Measurements from ENCODE around the gene PRKAG2. TPM values are rescaled to one million over a fixed set of nuclear protein-coding genes. Genes with fewer than 3 reads are reported as not detected.

Gene PRKAG2
- total RNA-seq, 1 donor from 2014 or later, result 120 TPM

DNA sequence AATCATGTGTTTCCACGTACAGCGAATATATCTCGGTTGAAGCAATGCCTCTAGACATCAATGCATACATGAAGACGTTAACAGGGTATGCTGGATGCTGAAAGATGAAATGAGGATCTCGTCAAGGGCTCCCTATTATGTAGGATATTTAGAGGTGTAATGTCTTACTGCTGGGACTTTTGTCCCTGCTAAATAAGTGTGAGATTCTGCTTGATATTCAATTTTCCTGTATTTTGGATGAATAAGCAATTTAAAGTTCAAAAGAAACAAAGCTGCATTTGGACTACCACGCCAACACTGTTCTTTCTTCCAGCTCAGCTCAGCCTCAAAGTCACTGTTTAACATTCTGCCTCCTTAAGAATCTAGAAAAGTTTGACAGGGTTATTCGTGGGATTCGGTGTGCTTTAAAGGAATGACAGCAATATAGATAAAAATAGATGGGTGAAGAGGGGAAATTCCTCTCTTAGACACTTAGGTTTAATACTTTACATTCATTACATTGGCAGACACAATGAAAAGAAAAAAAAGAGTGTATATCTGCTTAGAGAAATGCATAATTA lies 247.1 kb downstream of the PRKAG2 start:
- intact Hi-C loops (cut with DNase I), result loop anchor here (5.0 kb wide), 2 partner anchors 58 to 128 kb away; no protein-coding TSS in a partner anchor
- DNase-seq (no peak), ATAC-seq (ENCODE audit: poor library complexity) (no peak)

DNA sequence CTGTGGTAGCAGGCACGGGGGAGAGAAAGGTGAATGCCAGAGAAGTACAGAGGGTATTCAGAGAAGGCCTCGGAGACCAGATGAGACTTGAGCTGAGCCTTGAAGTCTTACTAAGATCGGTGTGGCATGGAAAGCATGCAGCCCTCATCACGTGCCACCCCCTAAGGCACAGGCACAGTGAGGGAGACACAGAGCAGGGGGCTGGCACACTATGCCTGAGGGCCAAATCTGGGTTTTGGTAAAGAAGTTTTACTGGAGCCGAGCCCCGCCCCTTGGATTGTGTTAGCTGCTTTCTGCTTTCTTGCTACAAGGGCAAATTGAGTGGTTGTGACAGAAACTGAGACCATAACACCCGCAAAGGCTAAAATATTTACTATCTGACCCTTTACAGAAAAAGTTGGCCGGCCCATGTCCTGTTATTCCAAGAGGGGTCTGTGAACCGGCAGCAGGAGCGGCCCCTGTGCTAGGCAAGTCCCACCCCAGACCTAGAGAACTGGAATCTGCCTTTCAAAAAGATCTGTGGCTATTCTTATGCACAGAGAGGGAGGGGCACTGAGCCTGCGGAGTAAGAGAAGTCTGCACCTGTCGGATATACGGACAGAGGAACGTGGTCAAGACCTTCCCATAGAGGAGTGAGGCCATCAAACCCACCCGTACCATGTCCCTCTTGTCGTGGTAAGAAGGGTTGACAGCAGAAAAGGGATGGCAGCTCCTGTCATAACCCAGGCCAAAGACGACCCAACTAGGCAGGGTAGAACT lies 247.9 kb downstream of the PRKAG2 start:
- ATAC-seq (ENCODE audit: poor library complexity) (no peak), DNase-seq (no peak)
- intact Hi-C loops (cut with DNase I), result loop anchor here (5.0 kb wide), 1 partner anchor 128 kb away; no protein-coding TSS in a partner anchor

DNA sequence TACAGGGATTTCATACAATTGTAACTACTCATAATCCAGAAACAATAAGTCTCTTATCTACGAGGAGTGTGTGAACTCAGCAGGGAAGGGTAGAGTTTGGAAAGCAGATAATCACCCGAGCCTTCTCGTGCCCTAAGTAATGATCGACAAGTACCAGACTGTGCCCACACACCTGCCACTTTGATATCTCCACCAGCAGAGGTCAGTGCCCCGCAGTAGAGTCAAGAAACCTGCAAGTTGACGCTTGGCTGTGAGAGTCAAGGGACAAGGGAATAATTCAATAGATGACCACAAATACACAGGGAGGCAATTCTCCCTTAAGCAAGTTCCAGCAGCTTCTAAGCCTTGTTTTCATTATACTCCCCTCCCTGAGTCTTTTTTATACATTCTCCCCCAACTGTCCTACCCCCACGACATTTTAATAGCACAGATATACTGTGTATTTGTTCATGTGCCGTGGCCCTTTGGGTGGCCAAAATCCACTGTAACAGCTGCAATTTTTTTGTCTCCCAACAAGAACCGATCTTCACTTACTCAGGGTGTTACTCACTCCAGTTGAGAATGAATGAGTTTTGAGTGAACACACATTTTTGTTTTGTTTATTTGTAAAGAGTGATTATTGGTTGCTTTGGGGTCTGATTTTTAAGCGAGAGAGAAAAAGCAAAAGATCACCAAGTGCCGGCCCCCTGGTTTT lies 250.3 kb downstream of the PRKAG2 start:
- intact Hi-C loops (cut with DNase I), result loop anchor here (5.0 kb wide), 1 partner anchor 131 kb away; no protein-coding TSS in a partner anchor
- DNase-seq (no peak), ATAC-seq (ENCODE audit: poor library complexity) (peak; percentile 67)

DNA sequence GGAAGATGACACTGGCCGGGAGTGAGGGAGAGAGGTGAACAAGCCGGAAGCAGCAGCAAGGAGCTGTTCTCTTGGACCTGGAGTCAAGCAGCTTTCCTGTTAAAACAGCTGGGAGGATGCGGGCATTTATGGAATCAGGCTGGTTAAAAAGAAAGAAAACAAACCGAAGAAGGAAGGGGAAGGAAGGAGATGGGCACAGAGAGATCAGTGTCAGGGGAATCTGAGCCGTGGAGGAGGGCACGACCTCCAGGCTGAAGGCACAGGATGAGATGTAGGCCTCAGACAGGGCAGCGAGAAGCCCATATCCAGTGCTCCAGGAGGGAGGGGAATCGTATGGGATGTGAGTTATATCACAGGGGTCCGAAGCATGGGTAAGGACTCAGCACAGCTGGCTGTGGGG lies 251.3 kb downstream of the PRKAG2 start:
- no peak for DNase-seq
- intact Hi-C loops (cut with DNase I), result loop anchor here (5.0 kb wide), 1 partner anchor 132 kb away; no protein-coding TSS in a partner anchor
- no peak for ATAC-seq (ENCODE audit: poor library complexity)

DNA sequence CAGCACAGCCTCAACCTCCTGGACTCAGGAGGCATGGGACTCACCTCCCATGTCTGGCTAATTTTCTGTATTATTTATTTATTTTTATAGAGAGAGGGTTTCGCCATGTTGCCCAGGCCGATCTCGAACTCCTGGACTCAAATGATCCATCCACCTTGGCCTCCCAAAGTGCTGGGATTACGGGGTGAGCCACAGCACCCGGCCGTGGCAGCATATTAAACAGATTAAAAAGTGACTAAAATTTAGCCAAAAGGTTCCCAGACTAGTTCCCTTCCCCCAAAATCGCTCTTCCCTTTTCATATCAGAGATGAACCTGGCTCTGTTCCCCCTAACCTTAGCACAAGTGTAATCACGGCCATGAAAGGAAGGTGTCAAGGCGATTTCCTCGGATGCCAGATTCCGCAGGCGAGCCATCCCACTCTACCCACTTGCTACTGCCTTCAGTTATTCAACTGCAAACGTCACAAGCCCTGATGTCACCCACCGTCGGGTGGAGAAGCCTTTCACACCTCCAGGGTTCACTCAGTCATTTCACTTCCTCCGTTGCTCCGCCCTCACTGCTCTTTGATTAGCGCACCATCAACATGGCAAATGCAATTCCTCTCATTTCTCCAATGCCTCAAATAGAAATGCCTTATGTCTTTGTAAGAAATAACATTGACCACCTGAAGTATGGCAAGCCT lies 252.5 kb downstream of the PRKAG2 start:
- ATAC-seq (ENCODE audit: poor library complexity), result no peak
- intact Hi-C loops (cut with DNase I), result no loop called here
- no peak for DNase-seq

DNA sequence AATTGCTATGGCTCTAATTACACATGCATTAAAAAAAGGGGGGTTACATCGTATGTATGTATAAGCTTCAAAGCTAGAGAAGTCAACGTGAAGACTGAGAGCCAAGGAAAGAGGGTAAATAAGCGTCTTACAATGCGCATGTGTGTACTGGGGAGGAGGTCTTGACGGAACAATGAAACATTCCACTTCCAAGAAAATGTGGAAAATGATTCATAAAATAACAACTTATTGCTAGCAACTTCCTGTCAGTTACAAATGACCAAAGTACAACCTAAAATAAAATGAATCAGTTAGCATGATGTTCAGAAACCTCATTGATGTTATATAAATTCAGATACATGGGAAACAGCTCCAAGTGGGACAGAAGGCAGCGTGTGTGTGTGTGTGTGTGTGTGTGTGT lies 253.1 kb downstream of the PRKAG2 start:
- DNase-seq, result no peak

DNA sequence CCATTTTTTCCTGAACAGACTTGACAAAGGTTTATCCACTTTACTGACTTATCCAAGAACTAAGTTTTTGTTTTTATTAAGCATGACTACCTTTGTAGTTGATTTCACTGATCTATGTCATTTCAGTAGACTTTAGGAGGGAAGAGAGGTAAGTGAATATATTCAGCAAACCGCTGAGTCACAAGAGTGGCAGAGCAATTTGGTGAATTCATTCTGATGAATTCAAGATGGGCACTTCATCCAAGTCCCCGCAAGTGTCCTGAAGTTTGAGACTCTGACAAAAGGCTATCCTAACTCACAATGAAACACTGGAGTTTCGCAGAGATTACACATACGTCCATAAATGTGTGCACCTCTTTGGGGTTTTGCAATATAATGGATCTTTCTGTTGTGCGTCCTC lies 255.0 kb downstream of the PRKAG2 start:
- intact Hi-C loops (cut with DNase I), result no loop called here
- ATAC-seq (ENCODE audit: poor library complexity) (no peak), DNase-seq (no peak)

More for the DNA sequence above, 253.1 kb downstream of the PRKAG2 start:
- intact Hi-C loops (cut with DNase I), result no loop called here
- ATAC-seq (ENCODE audit: poor library complexity), result no peak

DNA sequence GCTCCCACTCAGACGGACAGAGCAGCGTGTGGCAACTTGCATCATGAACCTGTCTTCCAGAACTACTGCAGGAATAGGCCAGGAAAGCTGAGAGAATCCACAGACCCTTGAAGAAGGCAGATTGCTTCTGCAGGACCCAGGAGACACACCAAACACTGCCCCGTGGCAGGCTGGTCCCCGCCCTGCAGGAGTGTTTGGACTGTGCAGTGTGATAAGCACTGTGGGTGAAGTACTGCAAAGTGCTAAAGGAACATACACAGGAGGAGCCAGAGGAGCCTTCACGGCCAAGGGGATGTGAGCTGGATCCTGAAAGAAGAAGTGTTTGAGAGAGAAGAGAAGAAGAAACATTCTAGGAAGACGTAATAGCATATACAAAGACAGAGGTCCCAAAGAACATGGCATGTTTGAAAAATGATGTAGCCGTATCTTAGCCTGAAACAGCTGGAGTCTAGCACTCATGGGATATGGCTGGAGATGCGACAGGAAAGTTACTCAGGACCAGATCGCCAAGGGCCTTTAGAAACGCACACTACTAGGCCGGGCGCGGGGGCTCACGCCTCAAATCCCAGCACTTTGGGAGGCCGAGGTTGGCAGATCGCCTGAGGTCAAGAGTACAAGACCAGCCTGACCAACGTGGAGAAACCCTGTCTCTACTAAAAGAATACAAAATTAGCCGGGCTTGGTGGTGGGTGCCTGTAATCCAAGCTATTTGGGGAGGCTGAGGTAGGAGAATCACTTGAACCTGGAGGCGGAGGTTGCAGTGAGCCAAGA lies 260.3 kb downstream of the PRKAG2 start:
- no peak for DNase-seq
- intact Hi-C loops (cut with DNase I), result no loop called here
- ATAC-seq (ENCODE audit: poor library complexity), result peak; percentile 58

DNA sequence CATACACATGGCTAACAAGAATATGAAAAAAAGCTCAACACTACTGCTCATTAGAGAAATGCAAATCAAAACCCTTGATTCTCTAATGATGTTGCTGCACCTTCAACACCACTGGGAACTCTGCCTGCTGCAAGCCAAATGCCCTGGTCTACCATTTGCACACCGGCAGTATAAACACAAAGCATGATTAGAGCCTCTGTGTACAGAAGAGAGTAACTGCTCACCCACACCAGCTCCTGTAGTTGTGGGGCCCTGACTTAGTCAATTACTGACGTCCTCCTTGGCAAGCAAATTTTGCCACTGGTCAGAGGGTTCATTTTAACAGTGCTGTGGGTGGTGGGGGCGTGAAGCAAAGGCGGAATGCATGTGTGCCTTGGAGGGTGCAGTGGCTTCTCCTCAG lies 261.1 kb downstream of the PRKAG2 start:
- DNase-seq (no peak), ATAC-seq (ENCODE audit: poor library complexity) (no peak)
- intact Hi-C loops (cut with DNase I), result no loop called here

DNA sequence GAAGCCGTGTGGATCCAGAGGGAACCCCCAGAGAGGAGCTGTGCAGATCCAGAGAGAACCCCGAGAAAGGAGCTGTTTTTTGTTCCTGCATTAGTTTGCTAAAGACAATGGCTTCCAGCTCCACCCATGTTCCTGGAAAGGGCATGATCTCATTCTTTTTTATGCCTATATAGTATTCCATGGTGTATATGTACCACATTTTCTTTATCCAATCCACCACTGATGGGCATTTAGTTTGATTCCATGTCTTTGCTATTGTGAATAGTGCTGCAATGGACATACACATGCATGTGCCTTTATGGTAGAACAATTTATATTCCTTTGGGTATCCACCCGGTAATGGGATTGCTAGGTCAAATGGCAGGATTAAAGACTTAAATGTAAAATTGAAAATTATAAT lies 261.9 kb downstream of the PRKAG2 start:
- intact Hi-C loops (cut with DNase I), result no loop called here
- ATAC-seq (ENCODE audit: poor library complexity), result no peak
- DNase-seq, result no peak

DNA sequence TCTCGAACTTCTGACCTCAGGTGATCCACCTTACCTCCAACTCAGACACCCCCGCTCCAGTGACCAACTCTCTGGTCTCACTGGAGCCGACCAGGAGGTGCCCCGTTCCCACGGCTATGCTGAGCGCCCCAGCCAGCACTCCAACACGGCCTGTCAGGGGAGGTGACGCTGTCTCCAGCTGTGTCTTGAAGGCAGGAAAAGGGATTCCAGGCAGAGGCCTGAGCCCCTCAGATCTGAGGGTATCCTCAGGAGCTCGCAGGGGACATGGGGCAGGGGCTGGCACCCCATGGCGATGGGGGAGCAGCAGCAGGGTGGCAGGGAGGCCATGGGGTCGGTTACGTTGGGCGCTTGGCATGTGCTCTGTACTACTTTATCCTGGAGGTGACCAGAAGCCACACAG lies 262.9 kb downstream of the PRKAG2 start:
- no peak for DNase-seq
- no peak for ATAC-seq (ENCODE audit: poor library complexity)
- intact Hi-C loops (cut with DNase I), result no loop called here

DNA sequence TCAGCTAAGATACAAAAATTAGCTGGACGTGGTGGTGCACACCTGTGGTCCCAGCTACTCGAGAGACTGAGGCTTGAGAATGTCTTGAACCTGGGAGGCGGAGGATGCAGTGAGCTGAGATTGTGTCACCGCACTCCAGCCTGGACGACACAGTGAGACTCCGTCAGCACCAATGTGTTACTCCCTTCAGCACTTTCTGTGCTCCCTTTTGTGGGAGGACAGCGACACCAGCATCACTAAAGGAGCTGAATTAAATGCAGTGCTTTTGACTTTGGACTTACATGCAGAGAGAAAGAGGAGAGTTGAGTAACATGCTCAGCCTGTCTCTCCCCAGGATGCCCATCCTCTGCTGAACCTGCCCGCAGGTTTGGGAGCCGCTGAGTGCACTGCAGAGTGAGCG lies 265.0 kb downstream of the PRKAG2 start:
- no peak for DNase-seq
- intact Hi-C loops (cut with DNase I), result no loop called here
- no peak for ATAC-seq (ENCODE audit: poor library complexity)

DNA sequence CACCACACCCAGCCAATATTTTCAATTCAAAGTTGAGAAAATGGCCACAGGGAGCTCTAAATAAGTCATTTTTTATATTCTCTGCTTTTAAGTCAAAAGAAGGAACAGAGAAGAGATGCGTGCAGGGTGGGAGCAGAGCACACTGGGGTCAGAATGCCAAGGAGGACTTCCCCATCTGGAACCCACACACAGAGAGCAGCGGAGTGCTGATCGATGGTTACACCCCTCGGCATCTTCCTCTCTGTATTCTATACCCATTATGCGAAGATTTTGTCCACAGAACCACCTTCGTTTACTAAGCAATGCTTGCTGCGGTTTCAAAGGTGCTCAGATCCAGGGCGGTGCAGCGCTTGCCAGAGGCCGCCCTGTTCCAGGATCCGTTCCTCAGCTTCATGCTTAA lies 265.9 kb downstream of the PRKAG2 start:
- ATAC-seq (ENCODE audit: poor library complexity) (no peak), DNase-seq (no peak)
- intact Hi-C loops (cut with DNase I), result no loop called here

DNA sequence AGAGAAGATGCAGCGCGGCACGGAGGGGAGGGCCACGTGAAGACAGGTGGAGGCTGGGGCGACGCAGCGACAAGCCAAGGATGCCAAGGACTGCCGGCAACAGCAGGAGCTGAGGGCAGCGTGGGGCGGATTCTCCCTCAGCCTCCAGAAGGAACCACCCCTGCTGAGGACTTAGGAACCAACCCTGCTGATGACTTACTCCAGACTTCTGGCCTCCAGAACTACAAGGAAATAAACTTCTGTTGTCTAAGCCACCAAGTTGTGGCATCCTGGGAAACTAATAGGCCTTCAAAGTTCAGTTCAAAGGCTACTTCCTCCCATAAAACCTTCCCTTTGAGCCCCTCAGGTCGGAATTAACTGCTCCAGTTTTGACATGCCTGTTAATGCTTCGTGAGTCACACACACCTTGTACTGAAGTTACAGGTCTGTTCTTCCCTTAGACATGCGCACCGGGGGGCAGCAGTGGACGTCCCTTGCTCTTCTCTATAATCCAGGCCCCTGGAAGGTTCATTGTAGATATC lies 268.8 kb downstream of the PRKAG2 start:
- intact Hi-C loops (cut with DNase I), result no loop called here
- ATAC-seq (ENCODE audit: poor library complexity), result peak; percentile 13

DNA sequence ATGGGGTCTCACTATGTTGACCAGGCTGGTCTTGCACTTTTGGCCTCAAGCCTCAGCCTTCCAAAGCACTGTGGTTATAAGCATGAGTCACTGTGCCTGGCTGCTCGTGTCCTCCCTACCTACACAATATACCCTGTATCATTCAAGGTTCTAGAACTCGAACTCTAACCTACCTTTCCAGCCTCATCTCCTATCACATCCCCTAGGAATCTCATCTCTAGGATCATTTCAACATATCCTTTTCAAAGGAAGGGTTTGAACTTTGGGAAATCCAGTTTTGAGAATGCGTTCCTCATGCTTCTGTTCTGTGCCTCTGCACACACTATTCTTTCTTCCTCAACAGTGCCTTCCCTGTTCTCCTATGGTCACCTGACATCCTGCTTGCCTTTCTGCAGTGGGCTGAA lies 269.4 kb downstream of the PRKAG2 start:
- DNase-seq (no peak), ATAC-seq (ENCODE audit: poor library complexity) (peak; percentile 7)
- intact Hi-C loops (cut with DNase I), result no loop called here

More for the DNA sequence above, 268.8 kb downstream of the PRKAG2 start:
- no peak for DNase-seq

DNA sequence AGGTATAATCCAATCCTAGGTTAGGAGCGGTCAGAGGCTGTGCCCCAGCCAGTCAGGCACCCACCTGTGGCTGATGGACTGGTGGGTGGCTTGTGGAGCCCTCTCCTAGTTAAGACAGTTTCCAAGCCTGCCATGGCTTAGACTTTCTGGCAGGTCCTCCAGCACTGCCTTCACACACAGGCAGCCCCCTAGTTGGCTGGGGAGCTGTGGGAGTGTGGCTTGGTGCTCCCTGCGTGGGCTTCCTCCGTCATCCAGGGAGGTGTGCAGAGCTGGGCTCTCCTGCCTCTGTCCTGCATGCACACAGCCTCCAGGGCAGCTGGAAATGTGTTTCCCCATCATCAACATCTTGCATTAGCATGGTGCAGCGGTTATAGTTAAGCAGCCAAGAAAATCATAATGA lies 273.0 kb downstream of the PRKAG2 start:
- DNase-seq (no peak), ATAC-seq (ENCODE audit: poor library complexity) (no peak)
- intact Hi-C loops (cut with DNase I), result no loop called here

DNA sequence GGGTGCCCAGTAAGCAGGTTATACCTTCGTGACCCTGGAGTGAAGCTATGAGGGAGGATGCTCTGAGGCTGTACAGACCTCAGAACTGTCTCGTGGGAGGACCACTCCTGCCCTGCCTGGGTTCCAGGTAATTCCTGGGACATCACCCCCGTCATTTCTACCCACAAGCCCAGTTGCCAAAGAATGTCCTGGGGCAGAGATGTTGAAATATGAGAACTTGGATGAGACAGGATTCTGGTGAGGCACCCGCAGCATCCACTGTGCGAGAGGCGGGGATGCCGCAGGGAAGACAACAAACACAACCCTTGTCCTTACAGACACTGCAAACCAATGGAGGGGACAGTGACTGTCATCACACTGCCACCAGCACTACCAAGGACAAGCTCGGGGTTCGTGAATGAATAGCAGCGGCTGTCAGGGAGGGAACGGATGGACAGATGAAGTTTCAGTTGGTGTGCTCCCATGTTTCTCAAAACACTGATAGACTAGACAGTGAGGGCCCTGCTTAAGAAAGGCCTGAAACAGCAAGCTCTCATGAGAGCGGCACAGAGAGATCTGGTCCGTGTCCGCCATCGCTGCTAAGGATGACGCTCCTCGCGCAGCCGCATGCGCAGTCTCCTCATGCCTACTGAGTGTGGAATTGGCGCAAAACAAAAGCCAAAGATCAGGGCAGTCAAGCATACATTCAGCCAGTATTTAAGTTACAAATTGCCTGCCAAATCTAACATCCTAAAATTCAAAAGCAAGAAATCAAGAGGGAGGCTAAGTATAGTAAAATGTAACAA lies 275.2 kb downstream of the PRKAG2 start:
- ATAC-seq (ENCODE audit: poor library complexity) (no peak), DNase-seq (no peak)
- intact Hi-C loops (cut with DNase I), result no loop called here

DNA sequence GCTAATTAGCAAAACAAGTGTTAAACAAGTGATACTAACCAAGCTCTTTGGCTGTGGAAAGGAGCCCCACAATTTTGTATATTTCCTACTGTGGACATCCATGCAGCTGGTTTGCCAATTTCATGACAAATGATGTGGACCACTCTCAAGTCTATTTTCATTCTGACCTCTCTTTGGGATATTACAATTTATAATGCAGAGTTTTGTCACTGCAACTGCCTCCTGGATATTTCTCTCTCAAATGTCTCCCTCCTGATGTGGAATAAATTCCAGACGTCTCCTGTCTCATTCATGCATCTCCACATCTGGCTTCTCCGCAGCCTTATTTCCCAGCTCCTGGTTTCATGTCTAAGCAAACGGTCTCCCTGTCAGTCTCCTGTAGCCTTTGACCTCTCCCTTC lies 276.6 kb downstream of the PRKAG2 start:
- intact Hi-C loops (cut with DNase I), result no loop called here
- DNase-seq, result no peak
- ATAC-seq (ENCODE audit: poor library complexity), result no peak
